ENCODE measurements around the gene KRT31.
"Not testable (repeated sequence)": the region's sequence is repeated elsewhere in the genome, so short reads cannot be mapped to it uniquely, and the experiment has no call there.

The KRT31 gene

DNA sequence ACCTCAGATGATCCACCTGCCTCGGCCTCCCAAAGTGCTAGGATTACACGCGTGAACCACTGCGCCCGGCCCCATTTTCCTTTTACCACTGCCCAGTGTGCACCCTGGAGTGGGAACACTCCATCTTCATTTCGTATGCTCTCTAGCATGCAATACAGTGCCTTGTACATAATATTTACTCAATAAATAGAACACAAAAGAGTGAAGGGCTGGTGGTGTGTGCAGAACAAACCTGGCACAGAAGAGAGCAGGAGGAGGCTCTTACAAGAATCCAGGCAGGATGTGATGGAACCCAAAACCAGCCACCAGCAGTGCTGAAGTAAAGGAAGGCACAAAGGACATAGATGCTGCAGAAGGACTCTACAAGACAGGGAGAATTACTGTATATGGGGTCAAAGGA, 19.7 kb upstream of the KRT31 start:
- DNase-seq = no peak

DNA sequence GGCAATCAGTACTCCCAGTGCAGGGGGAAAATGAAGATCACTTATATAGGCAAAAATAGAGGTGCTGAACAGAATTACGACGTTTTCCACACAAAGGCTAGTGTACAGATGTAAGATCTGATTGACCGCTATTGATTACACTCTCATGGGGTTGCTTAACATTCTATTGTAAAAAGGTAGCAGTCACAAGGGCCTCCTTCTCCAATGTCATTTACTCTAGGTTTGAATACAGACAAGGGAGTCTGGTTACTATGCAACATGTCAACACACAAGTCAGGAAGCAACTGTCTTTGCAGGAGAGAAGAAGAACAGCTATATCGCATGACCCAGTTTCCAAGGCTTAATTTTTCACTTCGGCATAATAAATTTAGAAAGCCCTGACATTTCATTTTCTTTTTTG, 19.1 kb upstream of the KRT31 start:
- no peak for DNase-seq

DNA sequence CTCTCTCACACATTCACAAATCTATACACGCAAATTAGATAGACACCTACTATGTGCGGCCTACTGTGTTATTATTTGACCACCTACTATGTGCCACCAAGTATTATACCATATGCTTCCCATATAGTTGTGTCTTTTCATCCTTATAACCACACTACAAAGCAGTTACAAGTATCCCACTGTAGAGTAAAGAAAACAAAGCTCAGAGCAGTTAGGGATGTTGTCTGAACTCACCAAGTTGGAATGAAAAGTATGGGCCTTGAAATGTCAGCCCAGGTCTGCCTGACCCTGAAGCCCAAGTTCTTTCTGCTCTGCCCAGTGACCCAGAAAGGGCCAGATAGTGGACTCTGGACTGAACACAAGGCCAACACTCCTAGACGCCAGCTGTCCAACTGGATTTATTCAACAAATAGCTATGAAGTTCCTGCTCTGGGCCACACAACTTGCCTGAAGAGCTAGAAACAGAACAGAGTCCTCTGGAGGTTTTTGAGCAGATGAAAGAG, 18.5 kb upstream of the KRT31 start:
- DNase-seq = no peak

DNA sequence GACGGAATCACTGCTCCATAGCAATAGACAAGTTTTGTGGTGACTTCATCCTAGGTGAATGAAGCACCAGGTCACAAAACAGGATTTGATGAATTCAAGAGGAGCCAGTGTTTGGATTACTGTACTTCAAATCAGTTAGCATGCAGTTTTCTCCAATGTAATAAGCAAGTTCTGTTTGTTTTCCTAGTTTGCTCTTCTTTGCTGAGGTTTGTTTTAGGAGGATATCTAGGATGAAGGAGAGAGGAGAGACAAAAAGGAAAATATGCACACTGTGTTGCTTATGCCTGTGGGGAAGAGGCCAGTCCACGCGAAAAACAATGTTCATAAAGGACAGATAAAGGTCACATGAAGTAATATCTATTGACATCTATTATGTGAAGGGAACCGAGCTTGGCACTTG, 18.0 kb upstream of the KRT31 start:
- DNase-seq = no peak

DNA sequence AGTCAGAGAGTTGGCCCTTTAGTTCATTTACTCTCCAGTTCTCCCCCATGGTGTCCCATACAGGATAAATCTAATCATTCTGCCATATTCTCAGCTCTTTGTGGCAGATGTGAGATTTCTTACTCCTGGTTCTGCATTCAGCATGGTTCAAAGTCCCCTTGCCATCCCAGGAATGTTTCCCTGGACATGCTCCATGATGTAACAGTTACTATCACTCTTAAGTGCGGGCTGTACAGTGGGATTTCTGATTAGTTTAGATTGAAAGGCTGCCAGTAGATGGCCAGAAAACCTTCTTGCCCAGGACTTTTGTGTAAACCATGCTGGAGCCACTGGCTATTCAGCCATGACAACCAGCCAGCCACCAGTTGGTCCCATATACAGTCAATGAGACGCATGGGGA, 16.6 kb upstream of the KRT31 start:
- no peak for DNase-seq

DNA sequence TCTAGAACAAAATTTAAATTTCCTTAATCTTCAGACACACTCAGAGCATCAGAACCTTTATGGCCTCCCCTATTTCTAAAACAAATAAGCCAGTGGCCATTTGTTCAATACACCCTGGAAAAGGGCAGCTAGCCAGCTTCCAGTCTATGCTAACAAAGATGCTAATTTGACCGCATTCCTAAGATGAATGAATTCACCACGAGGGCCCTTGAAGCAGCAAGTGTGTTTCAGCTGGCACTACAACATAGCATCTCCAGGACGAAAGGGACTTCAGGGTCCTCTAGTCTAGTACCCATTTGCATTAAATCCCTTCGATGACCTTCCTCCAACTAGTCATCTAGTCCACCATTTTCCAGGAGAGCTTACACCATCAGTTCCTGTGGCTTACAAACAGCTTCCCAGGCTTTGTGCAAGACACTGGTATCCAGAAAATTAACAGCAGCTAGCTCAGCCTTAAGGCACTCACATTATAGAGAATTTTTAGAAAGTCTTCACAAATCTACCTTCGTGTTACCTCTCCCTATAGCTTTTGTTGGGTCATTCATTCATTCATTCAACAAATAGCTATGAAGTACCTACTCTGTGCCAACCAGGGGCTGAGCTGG, 16.0 kb upstream of the KRT31 start:
- DNase-seq = no peak

DNA sequence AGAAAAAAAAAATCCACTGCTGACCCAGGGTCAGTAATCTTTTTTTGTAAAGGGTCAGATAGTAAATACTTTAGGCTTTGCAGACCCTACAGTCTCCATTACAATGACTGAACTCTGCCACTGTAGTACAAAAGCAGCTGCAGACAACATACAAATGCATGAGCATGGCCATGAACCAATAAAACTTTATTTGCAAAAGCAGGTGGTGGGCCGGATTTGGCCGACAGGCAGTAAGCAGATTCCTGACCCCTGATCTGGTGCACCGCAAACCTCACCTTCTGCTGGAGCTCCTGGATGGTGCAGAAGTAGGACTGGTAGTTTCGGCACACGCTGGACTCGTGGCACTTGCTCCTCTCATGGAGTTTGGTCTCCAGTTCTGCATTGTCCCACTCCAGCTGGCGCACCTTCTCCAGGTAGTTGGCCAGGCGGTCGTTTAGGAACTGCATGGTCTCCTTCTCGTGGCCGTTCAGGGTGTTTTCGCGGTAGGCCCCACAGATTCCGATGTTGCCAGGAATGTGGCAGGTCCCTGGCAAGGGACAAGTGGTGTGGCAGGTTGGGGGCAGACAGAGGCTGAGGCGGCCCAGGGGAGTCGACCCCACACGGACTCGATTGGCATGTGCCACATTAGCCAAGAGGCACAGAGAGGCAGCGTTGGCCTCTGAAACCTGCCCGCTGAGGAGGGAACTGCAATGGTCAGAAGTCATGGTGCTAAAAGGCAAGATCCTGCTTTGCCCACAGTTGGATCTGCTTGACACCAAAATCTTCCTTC, 13.8 kb upstream of the KRT31 start:
- DNase-seq = no peak

GRCh38 chr17:41407226-41407625, 9.8 kb upstream of the KRT31 start:
- DNase-seq = no peak

GRCh38 chr17:41406205-41406604, 8.8 kb upstream of the KRT31 start:
- DNase-seq = no peak

DNA sequence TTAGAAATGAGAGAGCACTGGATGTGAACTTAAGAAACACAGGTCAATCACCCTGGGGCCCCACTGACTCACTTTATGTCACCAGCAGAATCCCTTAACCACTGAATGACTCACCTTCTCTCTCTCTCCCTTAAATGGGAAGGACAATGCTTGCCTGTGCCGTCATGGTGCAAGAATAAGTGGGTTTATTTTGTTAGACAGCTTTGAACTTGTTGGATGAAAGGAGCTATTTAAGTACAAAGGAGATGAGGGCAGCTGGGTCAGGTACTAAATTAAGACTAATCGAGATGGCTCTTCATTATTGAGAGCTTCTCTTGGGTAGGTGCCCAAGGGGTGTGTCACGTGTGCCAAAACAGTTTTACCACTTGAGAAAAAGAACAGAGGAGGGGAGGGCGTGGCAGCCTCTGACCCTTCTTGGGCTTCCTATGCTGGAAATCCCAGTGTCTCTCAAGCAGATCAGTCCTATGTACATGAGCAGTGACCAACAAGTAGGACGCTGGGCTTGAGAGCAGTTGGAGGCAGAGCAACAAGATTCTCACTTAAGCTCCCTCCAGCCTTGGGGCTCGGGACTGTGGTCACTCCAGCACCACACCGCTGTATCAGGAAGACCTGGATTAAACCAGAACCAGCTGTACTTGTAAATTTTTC, 6.7 kb upstream of the KRT31 start:
- DNase-seq = peak; percentile 21

DNA sequence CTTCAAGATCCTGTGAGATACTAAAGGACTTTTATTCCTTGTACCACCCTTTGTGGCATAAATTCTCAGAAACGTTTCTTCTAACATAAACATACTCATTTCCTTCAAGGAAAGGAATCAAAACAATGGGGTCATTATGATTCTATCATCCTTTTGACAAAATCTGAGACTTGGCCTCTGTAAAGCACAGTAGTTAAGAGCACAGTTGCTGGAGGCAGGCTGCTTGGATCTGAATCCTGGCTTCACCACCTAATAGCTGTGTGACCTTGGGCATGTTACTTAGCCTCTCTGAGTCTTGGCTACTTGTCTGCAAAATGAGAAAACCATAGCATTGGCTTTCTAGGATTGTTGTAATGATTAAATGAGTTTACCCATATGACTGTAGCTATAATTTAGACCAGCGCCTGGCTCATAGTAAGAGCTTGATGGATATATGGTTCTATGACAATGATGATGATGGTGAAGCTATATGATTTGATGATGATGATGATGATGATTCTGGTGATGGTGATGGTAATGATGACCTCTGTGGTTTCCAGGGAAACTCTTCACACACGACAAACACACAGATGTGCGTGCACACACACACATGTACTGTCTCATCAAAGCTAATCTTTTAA, 6.1 kb upstream of the KRT31 start:
- no peak for DNase-seq

DNA sequence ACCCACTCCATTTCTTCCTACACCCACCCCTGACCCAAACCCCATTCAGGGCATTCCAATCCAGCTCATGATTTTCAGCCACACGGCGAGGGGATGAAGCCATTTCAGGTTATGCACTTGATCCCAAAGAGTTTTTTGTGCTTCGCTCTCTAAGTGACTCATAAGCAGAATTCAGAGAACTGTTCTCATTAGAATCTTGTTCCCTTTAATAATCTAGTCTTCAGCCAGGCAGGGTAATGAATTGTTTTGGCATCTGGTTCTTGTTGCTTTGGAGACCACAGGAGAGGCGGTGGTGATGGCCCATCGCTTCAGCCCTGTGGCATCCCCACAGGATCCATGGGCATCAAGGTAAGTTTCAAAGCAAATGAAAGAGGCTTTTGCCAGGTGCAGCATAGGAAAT, 4.8 kb upstream of the KRT31 start:
- DNase-seq = no peak

DNA sequence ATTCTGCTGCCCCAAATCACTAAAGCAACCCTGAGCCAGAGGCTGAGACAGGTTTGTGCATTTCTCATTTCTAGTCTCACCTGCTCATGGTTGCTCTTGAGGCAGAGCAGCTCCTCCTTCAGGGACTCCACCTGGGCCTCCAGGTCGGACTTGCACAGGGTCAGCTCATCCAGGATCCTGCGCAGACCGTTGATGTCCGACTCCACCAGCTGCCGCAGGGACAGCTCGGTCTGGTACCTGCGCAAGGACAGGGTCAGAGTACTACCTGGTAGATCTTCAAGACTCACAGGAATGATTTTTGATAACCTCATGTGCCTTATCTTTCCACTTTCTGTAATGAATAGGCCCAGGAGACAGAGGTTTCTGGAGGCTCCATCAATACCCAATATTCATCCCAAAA, 1.1 kb downstream of the KRT31 start:
- DNase-seq = no peak

- DNase-seq = no peak
Observed at GRCh38 chr17:41395611-41396010, 1.8 kb downstream of the KRT31 start.

DNA sequence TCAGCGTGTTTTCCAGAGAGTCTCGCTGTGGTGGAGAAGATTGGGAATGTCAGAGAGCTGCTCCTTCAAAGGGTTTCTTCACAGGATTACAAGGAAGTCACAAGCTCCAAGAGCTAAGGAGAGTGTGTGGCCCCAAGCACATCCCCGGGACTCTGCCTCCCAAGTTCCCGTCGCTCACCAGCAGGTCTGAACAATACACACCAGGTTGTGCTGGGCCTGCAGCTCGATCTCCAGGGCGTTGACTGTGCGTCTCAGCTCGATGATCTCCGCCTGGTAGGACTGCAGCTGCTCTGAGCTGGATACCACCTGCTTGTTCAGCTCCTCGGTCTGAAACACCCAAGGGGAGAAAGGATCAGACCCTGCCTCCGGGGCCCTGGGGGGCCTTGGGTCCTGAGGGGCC, 2.4 kb downstream of the KRT31 start:
- DNase-seq = not testable (repeated sequence)

GRCh38 chr17:41394254-41394996, 3.0 kb downstream of the KRT31 start:
- DNase-seq = no peak

DNA sequence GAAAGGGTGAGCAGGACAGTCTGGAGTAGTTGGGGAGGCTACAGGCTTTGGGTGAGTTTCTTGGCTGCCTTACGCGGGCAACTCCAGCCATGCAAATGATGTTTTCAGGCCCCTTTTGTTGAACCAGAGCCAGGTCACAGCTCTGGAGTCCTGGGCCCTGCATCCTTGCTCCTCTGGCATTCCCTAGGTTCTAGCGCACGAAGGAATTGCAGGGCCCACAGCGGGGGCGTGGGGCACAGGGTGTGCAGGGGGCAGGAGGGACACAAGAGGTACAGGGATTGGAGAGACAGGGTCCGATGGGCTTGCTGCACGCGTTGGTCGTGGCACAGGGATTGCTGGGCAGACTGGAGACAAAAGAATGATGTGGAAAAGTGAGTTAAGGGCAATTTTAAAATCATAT, 3.6 kb downstream of the KRT31 start:
- DNase-seq = no peak

DNA sequence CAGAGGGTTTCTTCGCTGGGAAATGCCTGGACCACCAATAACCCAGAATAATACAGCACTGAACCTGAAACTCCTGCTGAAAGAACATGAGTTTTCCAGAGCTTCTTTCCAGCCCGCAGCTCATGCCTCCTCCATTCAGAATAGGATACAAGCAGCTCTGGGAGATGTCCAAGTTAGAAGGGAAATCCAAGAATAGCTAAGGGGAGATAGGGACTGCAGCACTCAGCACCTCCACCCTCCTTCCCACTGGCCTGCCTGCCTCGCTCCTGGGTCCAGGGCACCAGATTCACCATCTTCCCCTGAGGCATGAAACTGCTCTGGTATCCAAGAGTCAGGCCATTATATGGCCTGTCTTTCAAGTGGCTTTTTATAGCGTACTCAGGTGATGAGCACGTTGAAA, 4.1 kb downstream of the KRT31 start:
- DNase-seq = no peak

DNA sequence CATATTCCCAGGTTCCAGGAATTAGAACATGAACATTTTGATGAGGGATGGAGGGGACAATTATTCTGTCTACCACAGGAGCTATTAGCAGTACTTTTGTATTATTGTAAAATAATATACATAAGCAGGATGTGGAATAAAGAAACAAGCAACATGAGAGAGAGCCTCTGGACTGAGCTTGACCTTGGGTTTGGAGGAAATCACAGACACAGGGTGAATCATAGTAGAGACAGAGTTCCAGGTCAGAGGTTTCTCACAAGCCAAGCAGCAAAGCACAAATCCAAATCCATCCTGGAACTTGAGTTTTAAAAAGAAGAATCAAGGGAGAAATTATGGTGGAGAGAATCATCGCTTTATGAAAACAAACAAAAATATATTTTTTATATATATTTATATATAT, 5.1 kb downstream of the KRT31 start:
- DNase-seq = no peak

- no peak for DNase-seq
Observed at GRCh38 chr17:41391535-41391934, 5.9 kb downstream of the KRT31 start.

DNA sequence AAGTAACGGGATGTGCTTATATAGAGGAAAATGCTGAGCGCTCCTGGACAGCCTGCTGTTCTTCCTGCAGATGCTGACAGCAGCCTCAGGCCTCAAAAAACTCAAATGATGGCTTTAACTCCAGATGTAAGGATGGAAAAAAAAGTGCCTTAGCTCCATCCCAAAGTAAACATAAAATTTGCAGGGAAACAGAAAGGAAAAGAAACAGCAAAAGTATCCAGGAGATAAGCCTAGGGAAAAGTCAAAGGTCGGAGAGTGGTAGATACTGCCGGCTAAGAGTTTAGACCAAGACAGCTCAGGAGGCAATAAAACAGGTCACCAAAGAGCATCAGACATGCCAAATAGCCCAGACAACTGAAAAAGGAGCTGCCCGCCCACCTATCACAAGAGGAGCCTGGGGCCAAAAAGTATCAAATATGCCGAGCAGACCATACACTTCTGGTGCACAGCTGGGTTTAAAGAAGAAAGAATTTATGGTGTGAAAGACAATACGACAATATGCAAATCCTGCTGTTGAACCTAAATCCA, 6.9 kb downstream of the KRT31 start:
- no peak for DNase-seq

GRCh38 chr17:41387670-41388069, 9.7 kb downstream of the KRT31 start:
- DNase-seq = no peak

GRCh38 chr17:41386227-41386626, 11.2 kb downstream of the KRT31 start:
- DNase-seq = no peak
